NCI-H1417 (cell line): Measurements from ENCODE around the gene CNP.
"Not testable (repeated sequence)": the region's sequence is repeated elsewhere in the genome, so short reads cannot be mapped to it uniquely, and the experiment has no call there.

Source experiments
- DNase-seq, 3 experiments: peaks; one replicate each; lab custom pipeline; 2025; lab: John Stamatoyannopoulos, UW

The CNP gene

DNA sequence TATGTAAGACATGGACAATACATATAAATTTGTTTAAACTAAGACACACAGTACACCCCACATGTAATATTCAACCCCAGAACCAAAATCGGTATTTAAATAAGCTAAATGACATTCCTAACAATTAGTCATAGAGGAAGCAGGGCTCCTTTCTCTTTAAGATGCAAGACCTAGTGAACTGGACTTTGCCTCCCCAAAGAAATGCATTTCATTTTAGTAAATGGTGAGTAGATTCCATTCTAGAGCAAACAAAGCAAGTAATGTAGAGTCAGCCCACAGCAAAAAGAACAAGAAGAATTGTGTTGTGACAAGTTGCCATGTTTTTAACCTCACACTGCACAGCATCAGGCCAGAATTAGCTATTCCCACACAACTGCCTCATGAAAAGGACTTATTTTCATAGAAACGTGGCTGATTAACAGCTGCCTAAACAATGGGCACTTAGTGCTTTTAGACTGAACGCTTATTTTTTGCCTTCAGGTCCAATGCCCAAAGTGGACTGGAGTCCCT is 36.3 kb downstream of the CNP start:
- DNase-seq, result no peak

- DNase-seq, result no peak
Observed at GRCh38 chr17:42005166-42005565, 38.6 kb downstream of the CNP start.

DNA sequence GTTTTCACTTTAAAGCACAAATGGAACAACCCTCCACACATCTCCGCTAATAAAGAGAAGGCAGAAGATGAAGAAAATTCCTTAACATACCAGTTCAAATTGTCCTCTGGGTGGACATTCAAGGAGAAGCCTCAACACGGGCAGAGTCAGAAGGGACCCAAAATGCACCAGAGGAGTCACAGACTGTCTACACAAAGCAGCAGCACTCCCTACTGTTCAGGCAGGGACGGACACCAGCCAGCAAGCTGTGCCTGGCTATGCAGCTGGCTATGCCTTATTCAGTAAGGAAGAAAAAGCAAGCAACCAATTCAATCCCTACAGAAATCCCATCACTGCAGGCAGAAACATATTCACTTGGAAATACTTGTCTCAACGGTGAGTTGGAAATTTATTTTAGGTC is 42.6 kb downstream of the CNP start:
- no peak for DNase-seq

DNA sequence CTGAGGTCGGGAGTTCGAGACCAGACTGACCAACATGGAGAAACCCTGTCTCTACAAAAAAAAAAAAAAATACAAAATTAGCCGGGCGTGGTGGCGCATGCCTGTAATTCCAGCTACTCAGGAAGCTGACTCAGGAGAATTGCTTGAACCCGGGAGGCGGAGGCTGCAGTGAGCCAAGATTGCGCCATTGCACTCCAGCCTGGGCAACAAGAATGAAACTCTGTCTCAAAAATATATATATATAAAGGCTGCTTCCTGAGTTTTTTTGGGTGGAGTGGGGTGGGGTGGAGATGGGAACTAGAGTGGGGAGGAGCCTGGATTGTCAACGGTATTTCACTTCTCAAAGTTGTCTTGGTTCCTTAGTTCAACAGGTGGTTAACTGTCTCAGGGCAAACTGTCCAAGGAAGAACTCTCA is 43.7 kb downstream of the CNP start:
- DNase-seq, result not testable (repeated sequence)

DNA sequence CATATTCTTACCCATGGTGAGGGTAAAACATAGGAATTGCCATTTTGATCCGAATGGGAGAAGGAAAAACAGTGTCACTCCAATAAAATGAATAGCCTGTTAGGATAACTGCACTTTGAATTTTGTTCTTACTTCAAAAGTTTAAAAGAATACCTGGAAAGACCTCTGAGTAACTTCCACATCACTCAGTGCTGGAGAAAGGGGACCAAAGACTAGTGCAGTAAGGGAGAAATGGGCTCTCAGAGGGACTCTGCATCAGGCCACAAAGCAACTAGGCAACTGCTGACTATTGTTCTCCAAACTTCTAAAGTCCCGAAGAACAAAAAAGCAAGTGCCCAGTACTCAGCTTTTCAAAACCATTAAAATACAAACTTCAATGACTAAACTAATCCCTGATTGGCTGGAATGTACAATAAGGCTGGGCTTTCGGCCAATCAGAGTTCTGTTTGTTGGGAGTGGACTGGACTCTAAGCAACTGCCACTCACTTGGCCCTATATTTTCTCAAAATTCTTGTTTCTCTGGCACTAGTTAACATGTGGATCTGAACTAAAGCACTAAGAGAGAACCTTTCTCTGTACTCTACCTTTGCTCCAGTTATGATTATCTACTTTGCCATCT is 44.4 kb downstream of the CNP start:
- no peak for DNase-seq

- not testable (repeated sequence) for DNase-seq
Observed at GRCh38 chr17:42012363-42012762, 45.8 kb downstream of the CNP start.

DNA sequence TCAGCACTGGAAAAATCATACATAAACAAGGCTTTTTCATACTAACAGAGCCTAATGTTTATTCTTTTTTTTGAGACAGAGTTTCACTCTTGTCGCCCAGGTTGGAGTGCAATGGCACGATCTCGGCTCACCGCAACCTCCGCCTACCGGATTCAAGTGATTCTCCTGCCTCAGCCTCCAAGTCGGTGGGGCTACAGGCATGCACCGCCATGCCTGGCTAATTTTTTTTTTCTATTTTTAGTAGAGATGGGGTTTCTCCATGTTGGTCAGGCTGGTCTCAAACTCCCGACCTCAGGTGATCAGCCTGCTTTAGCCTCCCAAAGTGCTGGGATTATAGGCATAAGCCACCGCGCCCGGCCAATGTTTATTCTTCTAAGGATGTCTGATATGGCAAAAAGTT is 47.1 kb downstream of the CNP start:
- not testable (repeated sequence) for DNase-seq

DNA sequence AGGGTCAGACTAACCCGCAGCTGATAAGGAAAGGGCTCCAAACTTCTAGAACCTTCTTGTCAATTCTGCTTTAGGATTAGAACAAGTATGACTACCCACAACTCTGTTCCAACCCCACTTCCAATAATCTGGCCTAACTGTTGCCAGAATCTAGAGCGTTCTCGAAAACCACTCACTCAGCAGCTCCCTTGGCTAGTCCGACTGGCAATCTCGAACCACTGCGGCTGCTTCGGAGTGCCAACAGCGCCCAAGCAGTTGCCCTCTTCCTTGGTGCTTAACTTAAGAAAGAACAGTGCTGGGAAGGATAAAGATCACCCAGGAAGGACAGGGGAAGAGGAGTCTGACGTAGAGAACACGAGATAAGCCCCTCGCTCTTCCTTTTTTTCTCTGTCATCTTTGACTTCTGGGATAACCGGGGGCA is 49.8 kb downstream of the CNP start:
- DNase-seq, result peak in 2 of 3 experiments; percentile 47 to 59

DNA sequence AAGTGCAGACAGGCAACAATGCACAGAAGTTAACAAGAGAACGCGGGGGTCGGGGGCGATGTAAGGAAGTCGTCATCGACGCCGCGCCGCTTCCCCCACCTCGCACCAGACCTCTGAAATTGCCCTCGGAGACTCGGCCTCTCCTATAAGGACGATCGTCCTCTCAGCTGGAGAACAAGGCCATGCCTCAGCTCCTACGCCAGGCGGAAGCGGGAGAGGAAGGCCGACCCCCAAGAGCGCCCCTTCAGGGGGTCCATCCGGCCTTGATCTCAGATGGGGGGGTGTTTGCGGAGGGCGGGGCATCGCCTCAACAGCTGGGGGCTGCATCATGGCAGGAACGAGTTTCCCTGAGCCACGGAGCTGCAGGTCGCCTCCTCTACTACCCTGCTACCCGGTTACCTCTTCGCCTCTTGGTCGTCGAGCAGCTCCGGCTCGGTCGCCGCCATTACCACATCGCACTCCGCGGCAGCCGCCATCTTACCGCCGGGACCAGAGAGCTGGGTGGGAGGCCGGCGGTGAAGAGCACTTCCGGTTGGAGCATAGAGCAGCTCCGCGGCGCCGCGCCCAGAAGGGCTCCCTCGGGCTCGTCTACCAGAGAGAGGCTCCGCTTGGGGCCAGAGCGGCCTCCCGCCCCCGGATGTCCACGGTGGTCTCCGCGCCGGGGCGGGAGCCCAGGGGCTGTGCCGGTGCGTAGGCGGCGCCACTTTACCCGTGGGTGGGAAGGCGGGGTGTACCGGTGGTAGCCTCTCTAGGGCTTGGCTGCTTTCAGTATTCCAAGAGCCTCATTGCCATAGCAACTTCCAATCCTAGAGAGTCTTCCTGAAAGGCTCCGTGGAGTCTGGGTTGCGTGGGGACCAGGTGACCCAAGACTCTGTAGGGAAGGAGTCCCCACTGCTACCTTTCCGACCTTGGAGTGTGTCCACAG is 50.6 kb downstream of the CNP start, which contains the start of gene DNAJC7:
DNAJC7 (minus strand) TSS at position 499 of the 925 bp plus-strand sequence; CDS start at position 476, 23 bp downstream.
- DNase-seq, result peak; percentile 91 to 97 (median 96)

GRCh38 chr17:42017866-42018200 is 51.2 kb downstream of the CNP start:
- DNase-seq, result no peak

DNA sequence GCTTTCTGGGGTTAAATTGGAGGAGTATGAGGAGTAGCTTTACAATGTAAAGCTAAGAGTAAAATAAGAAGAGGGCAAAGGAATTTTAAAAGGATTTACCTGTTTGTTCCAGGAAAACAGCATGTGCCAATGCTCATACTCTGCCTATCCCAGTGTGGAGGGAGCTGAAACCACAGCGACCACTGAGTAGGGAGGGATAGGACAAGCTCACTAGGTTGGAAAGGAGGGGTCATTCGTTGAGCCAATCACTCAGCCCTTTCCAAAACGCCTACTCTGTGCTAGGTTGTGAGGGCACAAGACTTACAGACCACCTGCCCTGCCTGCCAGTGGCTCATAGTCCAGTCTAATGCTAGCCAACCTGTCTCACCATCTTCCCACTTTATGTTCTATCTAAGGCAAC is 51.7 kb downstream of the CNP start:
- DNase-seq, result no peak

DNA sequence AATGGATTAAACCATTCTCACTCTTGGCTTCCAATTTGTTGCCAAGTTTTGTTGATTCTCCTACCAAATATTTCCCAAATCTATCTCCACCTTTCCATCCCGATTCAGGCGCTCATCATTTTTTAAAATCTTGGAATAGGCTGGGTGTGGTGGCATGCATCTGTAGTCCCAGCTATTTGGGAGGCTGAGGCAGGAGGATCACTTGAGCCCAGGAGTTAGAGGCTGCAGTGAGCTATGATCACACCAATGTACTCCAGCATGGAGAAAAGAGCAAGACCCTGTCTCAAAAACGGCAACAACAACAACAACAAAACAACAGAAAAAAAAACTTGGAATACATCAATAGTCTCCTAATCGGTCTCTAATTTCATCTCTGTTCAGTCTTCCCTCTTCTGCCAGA is 52.4 kb downstream of the CNP start:
- no peak for DNase-seq

DNA sequence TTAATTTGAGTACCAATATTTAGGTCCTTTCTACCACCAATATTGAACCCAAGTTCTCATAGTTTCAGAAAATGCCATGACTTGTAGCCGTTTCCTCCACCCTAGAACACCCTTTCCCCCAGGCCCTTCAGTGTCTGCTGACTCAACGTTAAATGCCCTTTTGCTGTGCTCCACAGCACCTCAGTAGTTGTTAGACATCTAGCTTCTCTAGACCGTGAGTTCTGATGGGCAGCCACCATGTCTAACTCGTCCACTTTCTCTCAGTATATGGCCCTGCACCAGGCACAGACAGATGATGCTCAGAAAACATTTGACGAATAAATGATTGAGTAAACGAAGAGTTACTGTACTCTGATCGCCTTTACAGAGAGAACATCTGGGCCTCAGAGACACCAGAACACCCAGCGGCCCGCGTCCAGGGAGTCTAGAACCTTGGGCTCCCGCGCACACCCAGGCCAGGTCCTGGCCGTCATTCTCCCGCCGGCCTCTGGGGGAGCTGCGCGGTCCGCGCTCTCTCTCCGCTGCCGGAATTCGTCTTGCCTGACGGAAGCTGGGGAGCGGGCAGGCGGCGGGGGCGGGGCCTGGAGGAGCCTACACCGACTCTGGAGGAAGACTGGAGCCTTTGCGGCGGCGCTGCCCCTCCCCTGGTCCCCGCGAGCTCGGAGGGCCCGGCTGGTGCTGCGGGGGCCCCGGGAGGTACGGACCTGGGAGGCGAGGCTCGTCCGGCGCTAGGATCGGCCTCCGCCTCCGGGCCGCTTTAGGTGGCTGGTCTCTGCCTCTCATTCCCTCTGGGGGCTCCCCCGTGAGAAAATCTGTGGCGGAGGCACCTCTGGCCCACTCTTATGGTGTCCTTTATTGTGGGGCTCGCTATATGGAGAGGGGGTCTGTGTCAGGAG is 53.2 kb downstream of the CNP start, which contains the start of gene NKIRAS2:
NKIRAS2 (plus strand) TSS at position 582 of the 896 bp plus-strand sequence. CDS start 1,488 bp downstream, outside the sequence.
- DNase-seq, result peak; percentile 87 to 91 (median 88)

- DNase-seq, result not testable (repeated sequence)
Observed at GRCh38 chr17:42020845-42021244, 54.2 kb downstream of the CNP start.

GRCh38 chr17:42023524-42024349 is 57.1 kb downstream of the CNP start:
- no peak for DNase-seq

GRCh38 chr17:42025191-42025579 is 58.6 kb downstream of the CNP start:
- no peak for DNase-seq

DNA sequence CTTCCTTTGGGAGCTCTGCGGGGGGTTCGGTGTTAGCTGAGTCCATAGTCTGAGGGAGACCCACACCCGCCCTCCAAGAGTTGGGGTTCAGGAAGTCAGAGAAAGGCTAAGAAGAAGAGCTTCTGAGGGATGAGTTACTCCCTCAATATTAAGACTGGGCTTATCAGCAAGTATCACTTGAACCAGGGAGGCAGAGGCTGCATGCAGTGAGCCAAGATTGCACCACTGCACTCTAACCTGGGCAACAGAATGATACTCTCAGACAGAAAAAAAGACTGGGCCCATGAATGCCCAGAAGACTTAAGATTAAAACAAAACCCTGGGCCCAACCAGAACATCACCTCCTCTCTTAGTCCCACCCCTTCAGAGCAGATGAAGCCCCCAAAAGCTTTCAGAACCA is 59.3 kb downstream of the CNP start:
- no peak for DNase-seq

GRCh38 chr17:42026857-42027589 is 60.4 kb downstream of the CNP start:
- DNase-seq, result no peak
